ENCODE data around the gene ZMYND8. TPM values are rescaled to one million over a fixed set of nuclear protein-coding genes. Genes with fewer than 3 reads are reported as not detected.
"Not testable (repeated sequence)": the region's sequence is repeated elsewhere in the genome, so short reads cannot be mapped to it uniquely, and the experiment has no call there.

Gene ZMYND8
- total and polyA plus RNA-seq, 2 of the 8 experiments (the other 6 are each of a cell fraction or from before 2014, with no cell fraction given) = 50.5 to 163 TPM

DNA sequence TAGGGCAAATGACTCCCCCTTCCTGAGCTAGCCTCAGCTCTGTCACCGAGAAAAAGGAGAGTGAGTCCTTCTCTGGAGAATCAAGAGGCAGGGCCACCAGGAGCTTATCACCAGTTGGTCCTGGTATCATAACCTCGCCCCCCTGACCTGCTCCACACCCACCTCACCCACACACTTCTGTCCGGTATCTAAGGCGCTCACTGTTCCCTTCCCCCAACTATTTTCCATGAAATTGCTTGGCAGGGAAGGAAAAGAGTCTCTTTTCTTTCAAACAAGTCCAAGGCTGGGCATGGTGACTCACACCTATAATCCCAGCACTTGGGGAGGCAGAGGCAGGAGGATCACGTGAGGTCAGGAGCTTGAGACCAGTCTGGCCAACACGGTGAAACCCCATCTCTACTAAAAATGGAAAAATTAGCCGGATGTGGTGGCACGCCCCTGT lies 77.6 kb downstream of the ZMYND8 start (continued):
- TF ChIP-seq KDM5A (IDR thresholded peaks at IDR 0.05; ENCODE audit: low read length) (no peak), BRCA1 (IDR thresholded peaks at IDR 0.05; ENCODE audit: low read depth, low read length) (no peak)
- TF ChIP-seq, protein P1, sequence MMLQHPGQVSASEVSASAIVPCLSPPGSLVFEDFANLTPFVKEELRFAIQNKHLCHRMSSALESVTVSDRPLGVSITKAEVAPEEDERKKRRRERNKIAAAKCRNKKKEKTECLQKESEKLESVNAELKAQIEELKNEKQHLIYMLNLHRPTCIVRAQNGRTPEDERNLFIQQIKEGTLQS (IDR thresholded peaks at IDR 0.05; ENCODE audit: insufficient read depth, low read depth, low read length) = no peak

DNA sequence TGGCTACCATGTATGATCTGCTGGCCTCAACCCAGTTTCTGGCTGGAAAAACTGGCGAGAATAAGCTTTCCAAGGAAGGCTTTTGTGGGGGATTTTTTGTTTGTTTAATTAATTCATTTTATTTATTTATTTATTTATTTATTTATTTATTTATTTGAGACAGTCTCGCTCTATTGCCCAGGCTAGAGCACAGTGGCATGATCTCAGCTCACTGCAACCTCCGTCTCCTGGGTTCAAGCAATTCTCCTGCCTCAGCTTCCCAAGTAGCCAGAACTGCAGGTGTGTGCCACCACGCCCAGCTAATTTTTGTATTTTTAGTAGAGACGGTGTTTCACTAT lies 79.0 kb downstream of the ZMYND8 start:
- not testable (repeated sequence) for H3K9me3 ChIP-seq (ENCODE audit: insufficient read depth in 2 of 2, low read depth in 1 of 2, low read length in 1 of 2); H4K91ac ChIP-seq (replicated peaks; ENCODE audit: insufficient read length, low read length); H3K14ac ChIP-seq (ENCODE audit: insufficient read length); H4K5ac ChIP-seq (ENCODE audit: insufficient read length, low read depth, low read length); H3K27ac ChIP-seq (ENCODE audit: low read depth, low read length); H2BK15ac ChIP-seq (ENCODE audit: low read length); H3K4me1 ChIP-seq (replicated peaks in 1 of 4; ENCODE audit: control insufficient read depth in 3 of 4, insufficient read depth in 4 of 4, low read length in 3 of 4); H3K23ac ChIP-seq (ENCODE audit: insufficient read length); H3K4ac ChIP-seq (replicated peaks; ENCODE audit: insufficient read length, low read depth, low read length); H2AK5ac ChIP-seq (ENCODE audit: low read depth, low read length); H2BK12ac ChIP-seq (ENCODE audit: low read depth, low read length); H2AFZ ChIP-seq (ENCODE audit: low read length); H4K8ac ChIP-seq (ENCODE audit: extremely low read depth, insufficient read depth, low read length); H3K27me3 ChIP-seq (replicated peaks in 1 of 4; ENCODE audit: control insufficient read depth in 3 of 4, extremely low read depth in 1 of 4, insufficient read depth in 3 of 4, low read length in 3 of 4); H3K18ac ChIP-seq (ENCODE audit: extremely low read depth, low read length); H3K4me3 ChIP-seq (ENCODE audit: extremely low read depth in 1 of 4, insufficient read depth in 2 of 4, low read depth in 3 of 4, low read length in 4 of 4); H3K9ac ChIP-seq (replicated peaks in 1 of 4; ENCODE audit: extremely low read depth in 1 of 4, low read depth in 3 of 4, low read length in 3 of 4); H3K4me2 ChIP-seq (ENCODE audit: insufficient read depth in 1 of 2, low read depth in 2 of 2, low read length in 2 of 2); H3K79me1 ChIP-seq (ENCODE audit: low read depth, low read length); H3K23me2 ChIP-seq (ENCODE audit: low read depth, low read length); H4K20me1 ChIP-seq (replicated peaks in 1 of 2; ENCODE audit: control insufficient read depth in 1 of 2, insufficient read depth in 2 of 2, low read length in 2 of 2); FAIRE-seq; DNase-seq (ENCODE audit: low read depth in 1 of 2, low spot score in 2 of 2); H2BK120ac ChIP-seq (replicated peaks; ENCODE audit: low read depth, low read length); H2BK20ac ChIP-seq (ENCODE audit: low read length); H3K56ac ChIP-seq (replicated peaks; ENCODE audit: insufficient read length, low read depth, low read length); H2BK5ac ChIP-seq (ENCODE audit: low read depth, low read length)
- WGBS, 2 experiments (ENCODE audit: extremely low coverage in 1 of 2, insufficient coverage in 1 of 2, insufficient read length in 1 of 2, insufficient replicate concordance in 2 of 2, low coverage in 1 of 2, low lambda C conversion rate in 2 of 2, missing lambda C conversion rate in 1 of 2) = 92% methylated on average over 5 of the region's 5 CpGs; no CpG with 5 or more reads in 1 of the 2 experiments
- POLR2A ChIA-PET (ENCODE audit: partially characterized antibody) = interaction anchor here (0.6 to 9.9 kb wide), 4 partner anchors 8 to 106 kb away, joined by 3 to 71 read pairs (median 4); no protein-coding TSS in a partner anchor
- CTCF ChIA-PET (ENCODE audit: partially characterized antibody) = interaction anchor here (0.6 to 0.9 kb wide), 2 partner anchors 26 to 106 kb away, joined by 3 to 5 read pairs; no protein-coding TSS in a partner anchor
- H3K36me3 ChIP-seq (ENCODE audit: control insufficient read depth in 2 of 4, insufficient read depth in 4 of 4, low read length in 3 of 4) = peaks cover 31 to 81% (median 58%) of the 10 kb centered on the region in 4 experiments
- H3K79me2 ChIP-seq (ENCODE audit: control insufficient read depth in 1 of 2, insufficient read depth in 2 of 2, low read length in 2 of 2) = peaks cover 0 to 85% of the 10 kb centered on the region in 2 experiments; a peak in 2 of 4 replicates

All from H1 (cell line).